GM23248 (cell line): ENCODE measurements around the gene SPOCK3.

ENCODE experiments used
- EZH2 ChIP-seq: fragments of 200-600 bp; sonication (generic); IDR thresholded peaks from 2 replicates; pipeline ENCODE4 v1.6.1; 2018; ENCODE audit warnings: antibody characterized with exemption, mild to moderate bottlenecking; ENCODE audit not compliant: insufficient read depth, poor library complexity, severe bottlenecking
- EZH2phosphoT487 ChIP-seq: fragments of 200-600 bp; sonication (generic); IDR thresholded peaks from 2 replicates; pipeline ENCODE4 v1.6.1; 2018; ENCODE audit warnings: antibody characterized with exemption, moderate library complexity, mild to moderate bottlenecking, low read depth; ENCODE audit not compliant: insufficient read depth

GRCh38 chr4:167168611-167169010 lies 65.7 kb downstream of the SPOCK3 start:
- TF ChIP-seq EZH2 = no peak
- no peak for TF ChIP-seq EZH2phosphoT487
